ENCODE results near the gene CIP2A.

The CIP2A gene

GRCh38 chr3:108589081-108589997, at the start of gene CIP2A, which contains the start of gene DZIP3:
Gene CIP2A, minus strand, starts transcription at chr3:108589438. Its CDS starts 63 bp downstream, at chr3:108589375.
Gene DZIP3, plus strand, starts transcription at chr3:108589722. Its CDS starts 15,685 bp downstream, at chr3:108605407.
- Histone ChIP-seq H3K4me3 (ENCODE audit: low read depth, low read length, poor library complexity, severe bottlenecking) (peak within 1 kb of the TSS; percentile 67), H3K9me2 (ENCODE audit: low read depth, low read length) (no peaks in the 10 kb centered on the region), H3K27ac (ENCODE audit: low read depth, low read length, poor library complexity, severe bottlenecking) (peak within 1 kb of the TSS; percentile 89)

GRCh38 chr3:108629974-108630373, 40.7 kb upstream of the CIP2A start:
- no peak overlapping the region for H3K4me3 ChIP-seq (ENCODE audit: low read depth, low read length, poor library complexity, severe bottlenecking)
- H3K9ac ChIP-seq (ENCODE audit: low read length): no peak overlapping the region
- no peaks in the 10 kb centered on the region for H3K9me3 ChIP-seq (ENCODE audit: low read length)
- H3K4me2 ChIP-seq (ENCODE audit: low read length): no peak overlapping the region
- no peaks in the 10 kb centered on the region for H3F3A ChIP-seq (ENCODE audit: insufficient read depth, low read length)
- no peaks in the 10 kb centered on the region for H3K27me3 ChIP-seq (ENCODE audit: insufficient read depth, low read length)
- no peak overlapping the region for H2AFZ ChIP-seq (ENCODE audit: low read length)
- no peak overlapping the region for H3K27ac ChIP-seq (ENCODE audit: low read depth, low read length, poor library complexity, severe bottlenecking)
- TF ChIP-seq CTCF (IDR thresholded peaks at IDR 0.05; ENCODE audit: low read length): no peak
- TF ChIP-seq EZH2 (IDR thresholded peaks at IDR 0.05; ENCODE audit: borderline replicate concordance, low read length): no peak
- H4K20me1 ChIP-seq (ENCODE audit: insufficient read depth, low read length): no peaks in the 10 kb centered on the region
- H3K4me1 ChIP-seq (ENCODE audit: insufficient read depth, low read length, severe bottlenecking): no peaks in the 10 kb centered on the region
- no peaks in the 10 kb centered on the region for H3K9me2 ChIP-seq (ENCODE audit: low read depth, low read length)
- peaks cover 10% of the 10 kb centered on the region; the same call in 1 of the 2 replicates for H3K36me3 ChIP-seq (ENCODE audit: insufficient read depth, low read length)
- no peaks in the 10 kb centered on the region for H3K79me2 ChIP-seq (ENCODE audit: insufficient read depth, low read length)

More at GRCh38 chr3:108589081-108589997, at the start of gene CIP2A, which contains the start of gene DZIP3:
- no peaks in the 10 kb centered on the region for H3F3A ChIP-seq (ENCODE audit: insufficient read depth, low read length)
- H4K20me1 ChIP-seq (ENCODE audit: insufficient read depth, low read length): no peaks in the 10 kb centered on the region
- no peak for TF ChIP-seq EZH2 (IDR thresholded peaks at IDR 0.05; ENCODE audit: borderline replicate concordance, low read length)
- no peak for TF ChIP-seq CTCF (IDR thresholded peaks at IDR 0.05; ENCODE audit: low read length)
- no peaks in the 10 kb centered on the region for H3K27me3 ChIP-seq (ENCODE audit: insufficient read depth, low read length)
- H3K9ac ChIP-seq (ENCODE audit: low read length): peak within 1 kb of the TSS; percentile 85
- no peaks in the 10 kb centered on the region for H3K9me3 ChIP-seq (ENCODE audit: low read length)
- H3K4me2 ChIP-seq (ENCODE audit: low read length): peak within 1 kb of the TSS; percentile 84
- peaks cover 23% of the 10 kb centered on the region for H3K36me3 ChIP-seq (ENCODE audit: insufficient read depth, low read length)
- peaks cover 56% of the 10 kb centered on the region for H3K79me2 ChIP-seq (ENCODE audit: insufficient read depth, low read length)
- peak within 1 kb of the TSS; percentile 18 for H2AFZ ChIP-seq (ENCODE audit: low read length)
- H3K4me1 ChIP-seq (ENCODE audit: insufficient read depth, low read length, severe bottlenecking): peaks cover 51% of the 10 kb centered on the region

- Histone ChIP-seq H3K36me3 (ENCODE audit: insufficient read depth, low read length) (peaks cover 8% of the 10 kb centered on the region; the same call in 1 of the 2 replicates), H3F3A (ENCODE audit: insufficient read depth, low read length) (no peaks in the 10 kb centered on the region), H3K9me3 (ENCODE audit: low read length) (no peaks in the 10 kb centered on the region), H3K4me1 (ENCODE audit: insufficient read depth, low read length, severe bottlenecking) (no peaks in the 10 kb centered on the region), H3K27ac (ENCODE audit: low read depth, low read length, poor library complexity, severe bottlenecking) (no peak overlapping the region), H3K4me3 (ENCODE audit: low read depth, low read length, poor library complexity, severe bottlenecking) (no peak overlapping the region), H3K27me3 (ENCODE audit: insufficient read depth, low read length) (no peaks in the 10 kb centered on the region), H3K9ac (ENCODE audit: low read length) (no peak overlapping the region), H3K79me2 (ENCODE audit: insufficient read depth, low read length) (no peaks in the 10 kb centered on the region), H4K20me1 (ENCODE audit: insufficient read depth, low read length) (no peaks in the 10 kb centered on the region), H2AFZ (ENCODE audit: low read length) (no peak overlapping the region), H3K9me2 (ENCODE audit: low read depth, low read length) (no peaks in the 10 kb centered on the region), H3K4me2 (ENCODE audit: low read length) (no peak overlapping the region)
- no peak for TF ChIP-seq CTCF (IDR thresholded peaks at IDR 0.05; ENCODE audit: low read length)
- no peak for TF ChIP-seq EZH2 (IDR thresholded peaks at IDR 0.05; ENCODE audit: borderline replicate concordance, low read length)
Measured at GRCh38 chr3:108623504-108623903, 34.3 kb upstream of the CIP2A start.
